ENCODE data around the gene LUZP1. TPM values are rescaled to one million over a fixed set of nuclear protein-coding genes. Genes with fewer than 3 reads are reported as not detected.
A peak's percentile ranks its signal among the peaks of the same experiment; 100 is the strongest.

The LUZP1 gene
- total RNA-seq, 1 experiment from 2014 or later, result 43.4 TPM

- ChIA-PET CTCF (no interaction called here), POLR2A (no interaction called here)
- ATAC-seq (no peak), DNase-seq (ENCODE audit: low spot score) (no peak)
- Mint-ChIP-seq H3K36me3 (peaks cover 74% of the 10 kb centered on the region), H3K27me3 (ENCODE audit: low read depth) (no peaks in the 10 kb centered on the region), H3K4me3 (no peak overlapping the region), H3K27ac (0 out of 2 replicates have a peak overlapping the region, but pooled peaks have one; percentile 6), H3K9me3 (no peaks in the 10 kb centered on the region), H3K4me1 (no peaks in the 10 kb centered on the region)
- TF ChIP-seq ATF1 (CRISPR knock-in tag; IDR thresholded peaks at IDR 0.05) (no peak), CBFB (CRISPR knock-in tag; IDR thresholded peaks at IDR 0.05; ENCODE audit: low read depth) (no peak), ATF2 (CRISPR knock-in tag; IDR thresholded peaks at IDR 0.05; ENCODE audit: borderline replicate concordance, low read depth) (no peak), ZNF416 (CRISPR knock-in tag; IDR thresholded peaks at IDR 0.05) (no peak), JUN (CRISPR knock-in tag; IDR thresholded peaks at IDR 0.05) (no peak), KAT7 (CRISPR knock-in tag; IDR thresholded peaks at IDR 0.05; ENCODE audit: borderline replicate concordance) (no peak), ZNF219 (CRISPR knock-in tag; IDR thresholded peaks at IDR 0.05; ENCODE audit: borderline replicate concordance) (no peak), ZNF396 (CRISPR knock-in tag; IDR thresholded peaks at IDR 0.05; ENCODE audit: borderline replicate concordance) (no peak), CDX4 (CRISPR knock-in tag; IDR thresholded peaks at IDR 0.05; ENCODE audit: borderline replicate concordance) (no peak), ZNF671 (CRISPR knock-in tag; IDR thresholded peaks at IDR 0.05) (no peak), FOXP1 (CRISPR knock-in tag; IDR thresholded peaks at IDR 0.05; ENCODE audit: borderline replicate concordance) (no peak), EMX1 (CRISPR knock-in tag; IDR thresholded peaks at IDR 0.05) (no peak)
- TF ChIP-seq, protein P1, sequence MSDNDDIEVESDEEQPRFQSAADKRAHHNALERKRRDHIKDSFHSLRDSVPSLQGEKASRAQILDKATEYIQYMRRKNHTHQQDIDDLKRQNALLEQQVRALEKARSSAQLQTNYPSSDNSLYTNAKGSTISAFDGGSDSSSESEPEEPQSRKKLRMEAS (CRISPR knock-in tag; IDR thresholded peaks at IDR 0.05), result no peak
- TF ChIP-seq, protein P2, sequence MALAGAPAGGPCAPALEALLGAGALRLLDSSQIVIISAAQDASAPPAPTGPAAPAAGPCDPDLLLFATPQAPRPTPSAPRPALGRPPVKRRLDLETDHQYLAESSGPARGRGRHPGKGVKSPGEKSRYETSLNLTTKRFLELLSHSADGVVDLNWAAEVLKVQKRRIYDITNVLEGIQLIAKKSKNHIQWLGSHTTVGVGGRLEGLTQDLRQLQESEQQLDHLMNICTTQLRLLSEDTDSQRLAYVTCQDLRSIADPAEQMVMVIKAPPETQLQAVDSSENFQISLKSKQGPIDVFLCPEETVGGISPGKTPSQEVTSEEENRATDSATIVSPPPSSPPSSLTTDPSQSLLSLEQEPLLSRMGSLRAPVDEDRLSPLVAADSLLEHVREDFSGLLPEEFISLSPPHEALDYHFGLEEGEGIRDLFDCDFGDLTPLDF (CRISPR knock-in tag; IDR thresholded peaks at IDR 0.05), result no peak
- TF ChIP-seq, protein P3, sequence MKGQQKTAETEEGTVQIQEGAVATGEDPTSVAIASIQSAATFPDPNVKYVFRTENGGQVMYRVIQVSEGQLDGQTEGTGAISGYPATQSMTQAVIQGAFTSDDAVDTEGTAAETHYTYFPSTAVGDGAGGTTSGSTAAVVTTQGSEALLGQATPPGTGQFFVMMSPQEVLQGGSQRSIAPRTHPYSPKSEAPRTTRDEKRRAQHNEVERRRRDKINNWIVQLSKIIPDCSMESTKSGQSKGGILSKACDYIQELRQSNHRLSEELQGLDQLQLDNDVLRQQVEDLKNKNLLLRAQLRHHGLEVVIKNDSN (CRISPR knock-in tag; IDR thresholded peaks at IDR 0.05), result no peak
- TF ChIP-seq, protein P4, sequence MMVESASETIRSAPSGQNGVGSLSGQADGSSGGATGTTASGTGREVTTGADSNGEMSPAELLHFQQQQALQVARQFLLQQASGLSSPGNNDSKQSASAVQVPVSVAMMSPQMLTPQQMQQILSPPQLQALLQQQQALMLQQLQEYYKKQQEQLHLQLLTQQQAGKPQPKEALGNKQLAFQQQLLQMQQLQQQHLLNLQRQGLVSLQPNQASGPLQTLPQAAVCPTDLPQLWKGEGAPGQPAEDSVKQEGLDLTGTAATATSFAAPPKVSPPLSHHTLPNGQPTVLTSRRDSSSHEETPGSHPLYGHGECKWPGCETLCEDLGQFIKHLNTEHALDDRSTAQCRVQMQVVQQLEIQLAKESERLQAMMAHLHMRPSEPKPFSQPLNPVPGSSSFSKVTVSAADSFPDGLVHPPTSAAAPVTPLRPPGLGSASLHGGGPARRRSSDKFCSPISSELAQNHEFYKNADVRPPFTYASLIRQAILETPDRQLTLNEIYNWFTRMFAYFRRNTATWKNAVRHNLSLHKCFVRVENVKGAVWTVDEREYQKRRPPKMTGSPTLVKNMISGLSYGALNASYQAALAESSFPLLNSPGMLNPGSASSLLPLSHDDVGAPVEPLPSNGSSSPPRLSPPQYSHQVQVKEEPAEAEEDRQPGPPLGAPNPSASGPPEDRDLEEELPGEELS (CRISPR knock-in tag; IDR thresholded peaks at IDR 0.05), result no peak
- TF ChIP-seq, protein P5, sequence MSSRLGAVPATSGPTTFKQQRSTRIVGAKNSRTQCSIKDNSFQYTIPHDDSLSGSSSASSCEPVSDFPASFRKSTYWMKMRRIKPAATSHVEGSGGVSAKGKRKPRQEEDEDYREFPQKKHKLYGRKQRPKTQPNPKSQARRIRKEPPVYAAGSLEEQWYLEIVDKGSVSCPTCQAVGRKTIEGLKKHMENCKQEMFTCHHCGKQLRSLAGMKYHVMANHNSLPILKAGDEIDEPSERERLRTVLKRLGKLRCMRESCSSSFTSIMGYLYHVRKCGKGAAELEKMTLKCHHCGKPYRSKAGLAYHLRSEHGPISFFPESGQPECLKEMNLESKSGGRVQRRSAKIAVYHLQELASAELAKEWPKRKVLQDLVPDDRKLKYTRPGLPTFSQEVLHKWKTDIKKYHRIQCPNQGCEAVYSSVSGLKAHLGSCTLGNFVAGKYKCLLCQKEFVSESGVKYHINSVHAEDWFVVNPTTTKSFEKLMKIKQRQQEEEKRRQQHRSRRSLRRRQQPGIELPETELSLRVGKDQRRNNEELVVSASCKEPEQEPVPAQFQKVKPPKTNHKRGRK (CRISPR knock-in tag; IDR thresholded peaks at IDR 0.05; ENCODE audit: borderline replicate concordance), result no peak
Observed at GRCh38 chr1:23066075-23066474, 102.6 kb downstream of the LUZP1 start.

GRCh38 chr1:23065385-23065784, 103.3 kb downstream of the LUZP1 start:
- ChIA-PET CTCF (no interaction called here), POLR2A (no interaction called here)
- H3K36me3 Mint-ChIP-seq, result peaks cover 75% of the 10 kb centered on the region
- DNase-seq (ENCODE audit: low spot score), result no peak
- H3K27ac Mint-ChIP-seq, result peak overlapping the region; percentile 6; the same call in 1 of the 2 replicates
- H3K4me1 Mint-ChIP-seq, result no peaks in the 10 kb centered on the region
- H3K27me3 Mint-ChIP-seq (ENCODE audit: low read depth), result no peaks in the 10 kb centered on the region
- no peak for ATAC-seq
- H3K9me3 Mint-ChIP-seq, result no peaks in the 10 kb centered on the region
- H3K4me3 Mint-ChIP-seq, result no peak overlapping the region
- TF ChIP-seq, protein P6, sequence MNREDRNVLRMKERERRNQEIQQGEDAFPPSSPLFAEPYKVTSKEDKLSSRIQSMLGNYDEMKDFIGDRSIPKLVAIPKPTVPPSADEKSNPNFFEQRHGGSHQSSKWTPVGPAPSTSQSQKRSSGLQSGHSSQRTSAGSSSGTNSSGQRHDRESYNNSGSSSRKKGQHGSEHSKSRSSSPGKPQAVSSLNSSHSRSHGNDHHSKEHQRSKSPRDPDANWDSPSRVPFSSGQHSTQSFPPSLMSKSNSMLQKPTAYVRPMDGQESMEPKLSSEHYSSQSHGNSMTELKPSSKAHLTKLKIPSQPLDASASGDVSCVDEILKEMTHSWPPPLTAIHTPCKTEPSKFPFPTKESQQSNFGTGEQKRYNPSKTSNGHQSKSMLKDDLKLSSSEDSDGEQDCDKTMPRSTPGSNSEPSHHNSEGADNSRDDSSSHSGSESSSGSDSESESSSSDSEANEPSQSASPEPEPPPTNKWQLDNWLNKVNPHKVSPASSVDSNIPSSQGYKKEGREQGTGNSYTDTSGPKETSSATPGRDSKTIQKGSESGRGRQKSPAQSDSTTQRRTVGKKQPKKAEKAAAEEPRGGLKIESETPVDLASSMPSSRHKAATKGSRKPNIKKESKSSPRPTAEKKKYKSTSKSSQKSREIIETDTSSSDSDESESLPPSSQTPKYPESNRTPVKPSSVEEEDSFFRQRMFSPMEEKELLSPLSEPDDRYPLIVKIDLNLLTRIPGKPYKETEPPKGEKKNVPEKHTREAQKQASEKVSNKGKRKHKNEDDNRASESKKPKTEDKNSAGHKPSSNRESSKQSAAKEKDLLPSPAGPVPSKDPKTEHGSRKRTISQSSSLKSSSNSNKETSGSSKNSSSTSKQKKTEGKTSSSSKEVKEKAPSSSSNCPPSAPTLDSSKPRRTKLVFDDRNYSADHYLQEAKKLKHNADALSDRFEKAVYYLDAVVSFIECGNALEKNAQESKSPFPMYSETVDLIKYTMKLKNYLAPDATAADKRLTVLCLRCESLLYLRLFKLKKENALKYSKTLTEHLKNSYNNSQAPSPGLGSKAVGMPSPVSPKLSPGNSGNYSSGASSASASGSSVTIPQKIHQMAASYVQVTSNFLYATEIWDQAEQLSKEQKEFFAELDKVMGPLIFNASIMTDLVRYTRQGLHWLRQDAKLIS (CRISPR knock-in tag; IDR thresholded peaks at IDR 0.05; ENCODE audit: borderline replicate concordance), result no peak
- no peak for TF ChIP-seq RORB (CRISPR knock-in tag; IDR thresholded peaks at IDR 0.05)
- no peak for TF ChIP-seq TP53 (CRISPR knock-in tag; IDR thresholded peaks at IDR 0.05)
- no peak for TF ChIP-seq ZNF281 (CRISPR knock-in tag; IDR thresholded peaks at IDR 0.05)
